H1 (cell line): ENCODE measurements around the gene LGALS4. TPM values are rescaled to one million over a fixed set of nuclear protein-coding genes. Genes with fewer than 3 reads are reported as not detected.

Experiments used
- ASH2L ChIP-seq: fragments of 200-600, 300-600 bp; sonication (generic); IDR thresholded peaks from one replicate; pipeline ENCODE4 v1.7.1; 2017; ENCODE audit warnings: low read length
- CREB1 ChIP-seq: IDR thresholded peaks from 2 replicates; pipeline ENCODE4 v1.6.1; 2012; ENCODE audit warnings: inconsistent platforms
- CTBP2 ChIP-seq: IDR thresholded peaks from 2 replicates; pipeline ENCODE4 v1.7.0; 2011; ENCODE audit warnings: borderline replicate concordance, mild to moderate bottlenecking, moderate library complexity, mixed read lengths, low read length; ENCODE audit not compliant: insufficient read depth, insufficient read length
- CTCF ChIP-seq, 3 experiments: IDR thresholded peaks; 1 replicate in 2 of 3; 2 replicates in 1 of 3; pipeline versions ENCODE4 v1.5.1 to v1.6.1; 2011; ENCODE audit warnings: low read length in 3 of 3, mild to moderate bottlenecking in 3 of 3, inconsistent platforms in 2 of 3, low read depth in 1 of 3, moderate library complexity in 1 of 3; ENCODE audit not compliant: insufficient read depth in 1 of 3; ENCODE audit errors: control extremely low read depth in 1 of 3
- E2F6 ChIP-seq: IDR thresholded peaks from 2 replicates; pipeline ENCODE4 v1.6.1; 2012; ENCODE audit warnings: inconsistent platforms
- EZH2 ChIP-seq: fragments of 200-600 bp; sonication (generic); IDR thresholded peaks from 2 replicates; pipeline ENCODE4 v1.7.1; 2012; ENCODE audit warnings: low read depth, mild to moderate bottlenecking, moderate library complexity, low read length, inconsistent platforms; ENCODE audit not compliant: severe bottlenecking
- GTF2F1 ChIP-seq: IDR thresholded peaks from 2 replicates; pipeline ENCODE4 v1.6.1; 2012; ENCODE audit warnings: low read depth, low read length, improper control_type of control experiment, borderline replicate concordance
- HDAC2 ChIP-seq, 2 experiments: fragments of 300-600 bp in 1 of 2; sonication (generic) in 1 of 2; IDR thresholded peaks; 2 replicates each; pipeline ENCODE4 v1.6.1; 2011 to 2012; ENCODE audit warnings: low read depth in 2 of 2, low read length in 2 of 2, mild to moderate bottlenecking in 2 of 2, moderate library complexity in 2 of 2, borderline replicate concordance in 1 of 2, inconsistent platforms in 1 of 2
- JUN ChIP-seq: IDR thresholded peaks from 2 replicates; pipeline ENCODE4 v1.6.1; 2011; ENCODE audit warnings: low read depth, mild to moderate bottlenecking, improper control_type of control experiment, low read length
- KDM1A ChIP-seq: fragments of 200-600, 300-600 bp; sonication (generic); IDR thresholded peaks from 2 replicates; pipeline ENCODE4 v1.7.1; 2016; ENCODE audit warnings: mild to moderate bottlenecking, low read length, borderline replicate concordance
- KDM5A ChIP-seq: fragments of 200-600 bp; IDR thresholded peaks from 2 replicates; pipeline ENCODE4 v1.7.1; 2012; ENCODE audit warnings: mild to moderate bottlenecking, low read length, inconsistent platforms, mixed read lengths
- MAX ChIP-seq: IDR thresholded peaks from 2 replicates; pipeline ENCODE4 v1.6.1; 2012; ENCODE audit warnings: inconsistent platforms
- NRF1 ChIP-seq: IDR thresholded peaks from 2 replicates; pipeline ENCODE4 v1.6.1; 2011; ENCODE audit warnings: mild to moderate bottlenecking, low read depth, low read length, improper control_type of control experiment
- POLR2A ChIP-seq, 2 experiments: IDR thresholded peaks; 1 replicate in 1 of 2; 2 replicates in 1 of 2; pipeline ENCODE4 v1.6.1; 2011; ENCODE audit warnings: low read depth in 2 of 2, low read length in 2 of 2, mild to moderate bottlenecking in 2 of 2; ENCODE audit errors: control extremely low read depth in 1 of 2
- RBBP5 ChIP-seq: IDR thresholded peaks from 2 replicates; pipeline ENCODE4 v1.7.1; 2012; ENCODE audit warnings: low read depth, mild to moderate bottlenecking, inconsistent platforms, low read length, moderate library complexity, borderline replicate concordance
- SP1 ChIP-seq: IDR thresholded peaks from 2 replicates; pipeline ENCODE4 v1.6.1; 2011; ENCODE audit warnings: low read depth, low read length
- SP2 ChIP-seq: IDR thresholded peaks from 2 replicates; pipeline ENCODE4 v1.6.1; 2012; ENCODE audit warnings: mild to moderate bottlenecking, low read length, inconsistent platforms
- SP4 ChIP-seq: IDR thresholded peaks from 2 replicates; pipeline ENCODE4 v1.6.1; 2012; ENCODE audit warnings: low read length, inconsistent platforms
- TAF7 ChIP-seq: optimal IDR thresholded peaks from 2 replicates; pipeline ENCODE3; 2011; ENCODE audit warnings: low read depth, mild to moderate bottlenecking, inconsistent platforms, low read length, moderate library complexity, borderline replicate concordance
- TBP ChIP-seq: IDR thresholded peaks from 2 replicates; pipeline ENCODE4 v1.6.1; 2011; ENCODE audit warnings: low read depth, low read length, improper control_type of control experiment
- TEAD4 ChIP-seq: IDR thresholded peaks from 2 replicates; pipeline ENCODE4 v1.6.1; 2012; ENCODE audit warnings: low read depth, low read length, inconsistent platforms, mixed read lengths
- YY1 ChIP-seq: IDR thresholded peaks from 2 replicates; pipeline ENCODE4 v1.6.1; 2011; ENCODE audit warnings: low read depth, mild to moderate bottlenecking, low read length
- polyA plus RNA-seq, 7 experiments: library from polyadenylated mRNA; depleted of rRNA in 3 of 7; stranded (reverse) in 5 of 7; unstranded in 2 of 7; fragments of >200 nt in 5 of 7; fragments of 200-250 nt in 2 of 7; gene quantifications; 1 replicate in 5 of 7; 2 replicates in 1 of 7; 4 replicates in 1 of 7; pipeline versions ENCODE4 v1.2.1 to v1.2.3, GENCODE V29; 2011 to 2013; ENCODE audit warnings: missing spikeins in 2 of 7, mixed read lengths in 2 of 7
- total RNA-seq: library from RNA; stranded (reverse); fragmentation: NEBNext Ultra II Directional; extraction: Animal tissue kit (Norgen Biotek cat#: 25700); gene quantifications from 2 replicates; pipeline ENCODE4 v1.2.1, GENCODE V29; 2021

Gene LGALS4
- total and polyA plus RNA-seq, 2 of the 8 experiments (the other 6 are each of a cell fraction or from before 2014, with no cell fraction given) = 0.32 to 0.37 TPM

- TF ChIP-seq HDAC2 (IDR thresholded peaks at IDR 0.05; ENCODE audit: borderline replicate concordance in 1 of 2, low read depth in 2 of 2, low read length in 2 of 2) (no peak), TEAD4 (0 out of 2 replicates have a peak, but pooled peaks have one; percentile 22), SP4 (peak; percentile 82), CTCF (IDR thresholded peaks at IDR 0.05; ENCODE audit: control extremely low read depth in 1 of 3, insufficient read depth in 1 of 3, low read depth in 1 of 3, low read length in 3 of 3) (peak; percentile 26 to 48 (median 44)), TBP (peak; percentile 92), CREB1 (peak; percentile 95), KDM1A (no peak), CTBP2 (no peak), EZH2 (no peak), YY1 (peak; percentile 81; the same call in 1 of the 2 replicates), SP2 (peak; percentile 90), KDM5A (no peak), TAF7 (peak; percentile 89), GTF2F1 (peak; percentile 81; the same call in 1 of the 2 replicates), JUN (no peak), RBBP5 (no peak), ASH2L (no peak), NRF1 (no peak), POLR2A (IDR thresholded peaks at IDR 0.05; ENCODE audit: control extremely low read depth in 1 of 2, low read depth in 2 of 2, low read length in 2 of 2) (peak; percentile 88 to 97), MAX (peak; percentile 51), E2F6 (no peak), SP1 (peak; percentile 94)
Measured at GRCh38 chr19:38849860-38850435, 37.2 kb upstream of the LGALS4 start, which contains the start of gene HNRNPL (continued).
